ENCODE measurements around the gene COX19. TPM values are rescaled to one million over a fixed set of nuclear protein-coding genes. Genes with fewer than 3 reads are reported as not detected.

COX19 gene
- total and polyA plus RNA-seq, 2 experiments from 2014 or later = 18.1 to 18.3 TPM

DNA sequence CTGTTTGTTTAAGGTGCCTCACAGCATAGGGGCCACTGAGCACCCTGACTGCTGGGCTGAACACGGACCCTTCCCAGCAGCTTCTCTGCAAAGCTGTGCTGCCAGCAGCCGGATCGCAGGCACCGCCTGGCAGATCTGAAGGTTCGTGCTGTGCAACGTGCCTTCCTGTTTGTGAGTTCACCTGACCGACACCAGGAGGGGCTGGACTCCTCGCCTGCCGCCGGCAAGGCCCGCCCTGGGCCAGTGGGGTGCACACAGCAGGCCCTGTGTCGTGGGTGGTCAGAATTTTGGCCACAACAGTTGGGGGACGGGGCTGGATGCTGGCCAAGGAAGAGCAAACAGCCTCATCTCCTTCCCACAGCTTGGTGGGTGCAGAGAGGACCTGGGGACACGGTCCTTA is 20.2 kb upstream of the COX19 start:
- no peak for DNase-seq (ENCODE audit: low read depth in 1 of 2, low spot score in 1 of 2)
- Histone ChIP-seq H3K27me3 (no peaks in the 10 kb centered on the region), H3K4me1 (ENCODE audit: low read depth) (peaks cover 9% of the 10 kb centered on the region), H3K36me3 (peaks cover 4% of the 10 kb centered on the region), H3K27ac (no peak overlapping the region), H3K9me3 (ENCODE audit: low read depth) (no peaks in the 10 kb centered on the region), H3K4me3 (no peak overlapping the region)
- TF ChIP-seq, protein P1, sequence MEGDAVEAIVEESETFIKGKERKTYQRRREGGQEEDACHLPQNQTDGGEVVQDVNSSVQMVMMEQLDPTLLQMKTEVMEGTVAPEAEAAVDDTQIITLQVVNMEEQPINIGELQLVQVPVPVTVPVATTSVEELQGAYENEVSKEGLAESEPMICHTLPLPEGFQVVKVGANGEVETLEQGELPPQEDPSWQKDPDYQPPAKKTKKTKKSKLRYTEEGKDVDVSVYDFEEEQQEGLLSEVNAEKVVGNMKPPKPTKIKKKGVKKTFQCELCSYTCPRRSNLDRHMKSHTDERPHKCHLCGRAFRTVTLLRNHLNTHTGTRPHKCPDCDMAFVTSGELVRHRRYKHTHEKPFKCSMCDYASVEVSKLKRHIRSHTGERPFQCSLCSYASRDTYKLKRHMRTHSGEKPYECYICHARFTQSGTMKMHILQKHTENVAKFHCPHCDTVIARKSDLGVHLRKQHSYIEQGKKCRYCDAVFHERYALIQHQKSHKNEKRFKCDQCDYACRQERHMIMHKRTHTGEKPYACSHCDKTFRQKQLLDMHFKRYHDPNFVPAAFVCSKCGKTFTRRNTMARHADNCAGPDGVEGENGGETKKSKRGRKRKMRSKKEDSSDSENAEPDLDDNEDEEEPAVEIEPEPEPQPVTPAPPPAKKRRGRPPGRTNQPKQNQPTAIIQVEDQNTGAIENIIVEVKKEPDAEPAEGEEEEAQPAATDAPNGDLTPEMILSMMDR (IDR thresholded peaks at IDR 0.05; ENCODE audit: low read depth, low read length) = no peak

DNA sequence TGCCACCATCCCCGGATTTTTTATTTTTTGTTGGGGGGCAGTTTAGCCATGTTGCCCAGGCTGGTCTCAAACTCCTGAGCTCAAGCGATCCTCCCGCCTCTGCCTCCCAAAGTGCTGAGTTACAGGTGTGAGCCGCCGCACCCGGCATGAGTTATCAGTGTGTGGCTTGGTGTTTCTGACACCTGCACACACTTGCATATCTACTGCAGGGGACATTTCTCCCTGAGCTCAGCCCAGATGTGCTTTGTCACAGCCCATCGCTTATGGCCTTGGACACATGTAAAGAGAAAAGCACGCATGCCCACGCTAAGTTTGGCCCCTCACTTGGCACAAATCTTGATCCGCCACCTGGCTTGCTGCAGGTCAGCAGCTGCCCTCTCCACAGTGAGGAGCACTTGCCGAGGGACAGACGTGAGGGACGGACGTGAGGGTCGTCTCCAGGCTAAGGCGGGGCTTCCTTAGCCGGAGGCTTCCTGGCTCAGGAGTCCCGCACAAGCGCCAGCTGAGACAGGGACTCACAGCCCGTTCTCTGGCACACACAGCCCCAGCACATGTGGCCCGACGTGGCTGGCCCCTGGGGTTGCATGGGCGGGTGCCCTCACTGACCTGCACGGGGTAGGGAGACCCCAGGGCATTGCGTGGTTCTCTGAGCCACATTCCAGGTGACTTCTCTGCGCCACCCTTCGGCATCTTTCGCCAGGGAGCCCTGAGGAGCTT is 19.4 kb upstream of the COX19 start:
- H3K4me1 ChIP-seq (ENCODE audit: low read depth) = peaks cover 9% of the 10 kb centered on the region
- no peak overlapping the region for H3K27ac ChIP-seq
- TF ChIP-seq, protein P1 (IDR thresholded peaks at IDR 0.05; ENCODE audit: low read depth, low read length) = no peak
- H3K36me3 ChIP-seq = peaks cover 4% of the 10 kb centered on the region
- no peak for DNase-seq (ENCODE audit: low read depth in 1 of 2, low spot score in 1 of 2)
- no peaks in the 10 kb centered on the region for H3K9me3 ChIP-seq (ENCODE audit: low read depth)
- no peaks in the 10 kb centered on the region for H3K27me3 ChIP-seq
- H3K4me3 ChIP-seq = no peak overlapping the region

DNA sequence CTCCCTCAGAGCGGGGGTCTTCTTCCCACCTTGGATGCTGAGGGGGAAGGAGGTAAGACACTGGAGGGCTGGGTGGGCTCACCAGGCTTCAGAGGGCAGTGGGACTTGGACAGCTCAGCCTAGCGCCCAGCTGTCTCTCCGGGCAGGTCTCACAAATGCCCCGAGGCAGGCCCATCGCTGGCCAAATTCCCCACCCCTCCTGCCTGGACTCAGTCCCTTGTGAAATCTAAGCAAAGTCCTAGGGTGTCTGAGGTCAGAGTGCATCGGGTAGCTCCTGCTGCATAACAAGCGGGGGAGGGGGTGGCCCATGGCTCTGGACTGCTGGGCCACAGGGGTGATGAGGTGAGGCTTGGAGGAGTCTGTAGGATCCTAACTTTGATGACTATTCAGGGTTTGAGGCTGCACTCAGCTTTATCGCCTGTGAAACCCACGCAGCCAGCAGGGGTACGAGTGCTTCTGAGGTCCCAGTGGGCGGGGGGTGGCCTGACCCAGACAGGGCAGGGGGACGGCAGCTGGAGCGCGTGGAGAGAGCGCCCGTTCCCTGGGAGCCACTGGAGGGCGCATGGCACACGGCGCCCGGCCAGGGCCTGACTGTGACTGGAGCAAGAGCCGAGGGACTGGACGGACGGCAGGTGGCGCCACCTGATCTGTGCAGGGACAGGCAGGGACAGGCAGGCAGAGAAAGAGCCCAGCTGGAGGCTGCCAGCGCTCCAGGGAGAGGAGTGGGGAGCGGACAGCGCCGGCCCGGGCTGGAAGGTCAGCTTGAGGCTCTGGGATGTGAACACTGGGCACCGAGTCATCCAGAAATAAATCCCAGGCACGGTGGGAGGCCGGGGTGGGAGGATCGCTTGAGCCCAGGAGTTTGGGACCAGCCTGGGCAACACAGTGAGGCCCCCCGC is 17.6 kb upstream of the COX19 start:
- TF ChIP-seq, protein P1 (IDR thresholded peaks at IDR 0.05; ENCODE audit: low read depth, low read length) = peak; percentile 99
- H3K36me3 ChIP-seq = peaks cover 4% of the 10 kb centered on the region
- no peak overlapping the region for H3K4me3 ChIP-seq
- H3K4me1 ChIP-seq (ENCODE audit: low read depth) = peaks cover 13% of the 10 kb centered on the region
- H3K27me3 ChIP-seq = no peaks in the 10 kb centered on the region
- H3K27ac ChIP-seq = no peak overlapping the region
- DNase-seq (ENCODE audit: low read depth in 1 of 2, low spot score in 1 of 2) = peak; percentile 97 to 98
- no peaks in the 10 kb centered on the region for H3K9me3 ChIP-seq (ENCODE audit: low read depth)

DNA sequence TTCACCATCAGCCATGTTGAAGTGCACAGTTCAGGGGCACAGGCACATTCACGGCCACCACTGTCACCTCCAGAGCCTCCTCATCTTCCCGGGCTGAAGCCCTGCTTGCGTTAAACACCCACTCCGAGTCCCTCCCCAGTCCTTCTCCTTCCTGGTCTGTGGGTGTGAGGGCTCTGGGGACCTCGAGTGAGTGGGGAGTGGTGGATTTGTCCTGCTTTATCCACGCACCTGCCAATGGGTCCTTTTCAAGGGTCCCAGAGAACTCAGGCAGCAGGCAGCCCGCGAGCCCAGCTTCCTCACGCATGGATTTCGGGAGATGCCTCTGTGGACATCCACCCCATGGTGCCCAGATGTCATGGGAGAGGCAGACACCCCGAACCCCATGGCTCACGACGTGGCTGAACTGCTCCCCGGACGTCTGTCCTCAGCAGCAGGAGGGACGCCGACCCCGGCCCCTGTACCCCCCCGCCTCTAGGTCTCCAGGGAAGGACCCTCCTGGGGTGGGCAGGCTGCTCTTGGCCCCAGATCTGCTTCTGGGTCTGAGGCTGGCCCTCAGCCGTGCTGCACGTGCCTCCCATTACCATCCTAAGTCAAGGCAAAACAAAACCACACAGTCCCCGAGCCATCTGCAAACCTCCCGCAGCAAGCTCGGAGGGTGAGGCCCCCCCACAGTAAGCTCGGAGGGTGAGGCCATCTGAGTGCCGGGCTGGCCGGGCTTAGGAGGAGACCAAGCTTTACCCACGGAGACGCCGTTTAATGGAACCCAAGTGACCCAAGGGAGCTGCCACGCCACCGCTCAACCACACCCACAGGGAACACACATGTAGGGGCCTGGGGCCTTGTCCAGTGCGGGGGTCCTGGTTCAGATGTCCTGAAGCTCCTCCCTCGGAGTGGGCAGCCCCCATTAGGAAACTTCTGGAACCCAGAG is 16.6 kb upstream of the COX19 start:
- Histone ChIP-seq H3K9me3 (ENCODE audit: low read depth) (no peaks in the 10 kb centered on the region), H3K36me3 (peaks cover 1% of the 10 kb centered on the region), H3K27ac (no peak overlapping the region), H3K4me3 (no peak overlapping the region), H3K4me1 (ENCODE audit: low read depth) (peaks cover 13% of the 10 kb centered on the region), H3K27me3 (no peaks in the 10 kb centered on the region)
- TF ChIP-seq, protein P1 (IDR thresholded peaks at IDR 0.05; ENCODE audit: low read depth, low read length) = no peak
- DNase-seq (ENCODE audit: low read depth in 1 of 2, low spot score in 1 of 2) = no peak

All from cardiac muscle cell (in vitro differentiated cells and primary cell).